Measurements from ENCODE around the gene KRTAP19-6. TPM values are rescaled to one million over a fixed set of nuclear protein-coding genes. Genes with fewer than 3 reads are reported as not detected.
"Not testable (repeated sequence)": the region's sequence is repeated elsewhere in the genome, so short reads cannot be mapped to it uniquely, and the experiment has no call there.

KRTAP19-6 gene
- total RNA-seq, 1 donor from 2014 or later: not detected

DNA sequence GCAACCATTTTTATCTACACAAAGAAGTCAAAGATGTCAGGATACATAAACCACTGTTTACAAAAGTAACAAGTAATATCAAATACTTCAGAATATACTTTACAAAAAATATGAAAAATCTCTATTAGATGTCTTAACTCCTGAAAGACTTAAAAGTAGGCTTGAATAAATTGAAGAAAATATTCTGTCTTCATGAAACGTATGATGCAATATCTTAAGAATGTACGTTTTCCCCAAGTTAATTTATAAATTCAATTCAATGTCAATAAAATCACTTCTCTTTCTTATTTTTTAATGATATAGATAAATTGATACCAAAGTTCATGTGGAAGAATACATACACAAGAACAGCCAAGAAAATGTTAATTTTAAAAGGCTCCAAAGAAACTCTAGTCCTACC lies 13.4 kb upstream of the KRTAP19-6 start:
- no peak overlapping the region for H3K4me3 ChIP-seq
- no peaks in the 10 kb centered on the region for H3K27me3 ChIP-seq (ENCODE audit: low read depth)
- TF ChIP-seq CTCF (IDR thresholded peaks at IDR 0.05): no peak

DNA sequence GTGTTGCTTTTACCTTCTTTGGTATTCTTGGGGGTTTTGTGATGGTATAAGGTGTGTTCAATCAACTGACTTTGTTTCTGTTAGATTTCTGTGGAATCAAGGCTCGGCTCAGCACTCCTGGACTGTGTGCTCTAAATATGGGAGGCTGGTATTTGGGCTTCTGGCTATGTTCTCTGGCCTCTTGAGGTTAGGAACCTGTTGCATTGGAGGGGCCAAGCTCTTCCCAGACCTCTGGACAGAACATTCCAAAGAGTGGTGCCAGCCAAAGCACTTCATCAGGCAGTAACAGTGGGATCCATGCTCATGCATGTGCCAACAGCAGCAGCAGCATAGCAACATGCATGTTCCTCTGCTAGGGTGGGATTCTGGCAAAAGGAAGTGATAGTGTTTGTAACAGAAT lies 11.1 kb upstream of the KRTAP19-6 start:
- ATAC-seq: no peak
- no peaks in the 10 kb centered on the region for H3K27me3 ChIP-seq (ENCODE audit: low read depth)
- no peak for TF ChIP-seq CTCF (IDR thresholded peaks at IDR 0.05)
- H3K4me3 ChIP-seq: no peak overlapping the region
- no peaks in the 10 kb centered on the region for H3K4me1 ChIP-seq
- no peaks in the 10 kb centered on the region for H3K9me3 ChIP-seq
- H3K27ac ChIP-seq: no peak overlapping the region
- no peaks in the 10 kb centered on the region for H3K36me3 ChIP-seq
- DNase-seq: no peak
- intact Hi-C loops (cut with DNase I): no loop called here

More for the DNA sequence above, 13.4 kb upstream of the KRTAP19-6 start:
- no peak for DNase-seq
- intact Hi-C loops (cut with DNase I): no loop called here
- Histone ChIP-seq H3K27ac (no peak overlapping the region), H3K36me3 (no peaks in the 10 kb centered on the region), H3K9me3 (no peaks in the 10 kb centered on the region), H3K4me1 (no peaks in the 10 kb centered on the region)
- no peak for ATAC-seq

- intact Hi-C loops (cut with DNase I): no loop called here
- no peaks in the 10 kb centered on the region for H3K36me3 ChIP-seq
- no peak overlapping the region for H3K27ac ChIP-seq
- DNase-seq (no peak), ATAC-seq (no peak)
- no peaks in the 10 kb centered on the region for H3K4me1 ChIP-seq
- H3K4me3 ChIP-seq: no peak overlapping the region
- H3K9me3 ChIP-seq: no peaks in the 10 kb centered on the region
- no peak for TF ChIP-seq CTCF (IDR thresholded peaks at IDR 0.05)
- H3K27me3 ChIP-seq (ENCODE audit: low read depth): no peaks in the 10 kb centered on the region
Measured at GRCh38 chr21:30518876-30519275, 22.8 kb downstream of the KRTAP19-6 start.

DNA sequence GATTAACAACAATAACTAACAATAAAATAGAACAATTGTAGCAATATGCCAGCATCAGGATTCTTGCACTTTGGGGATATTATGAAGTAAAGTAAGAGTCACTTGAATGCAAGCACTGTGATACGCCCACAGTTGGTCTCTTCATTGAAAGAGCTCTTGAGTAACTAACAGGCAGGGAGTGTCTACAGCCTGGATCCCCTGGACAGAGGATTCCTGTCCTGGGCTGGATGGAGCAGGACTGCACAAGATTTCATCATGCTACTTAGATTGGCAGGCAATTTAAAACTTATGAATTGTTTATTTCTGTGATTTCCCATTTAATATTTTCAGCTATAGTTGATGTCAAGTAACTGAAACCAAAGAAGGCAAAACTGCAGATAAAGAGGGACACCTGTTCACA lies 26.0 kb downstream of the KRTAP19-6 start:
- no peak overlapping the region for H3K27ac ChIP-seq
- H3K4me1 ChIP-seq: no peaks in the 10 kb centered on the region
- DNase-seq (no peak), ATAC-seq (no peak)
- TF ChIP-seq CTCF (IDR thresholded peaks at IDR 0.05): no peak
- no peaks in the 10 kb centered on the region for H3K27me3 ChIP-seq (ENCODE audit: low read depth)
- H3K4me3 ChIP-seq: no peak overlapping the region
- no peaks in the 10 kb centered on the region for H3K9me3 ChIP-seq
- intact Hi-C loops (cut with DNase I): no loop called here
- H3K36me3 ChIP-seq: no peaks in the 10 kb centered on the region

DNA sequence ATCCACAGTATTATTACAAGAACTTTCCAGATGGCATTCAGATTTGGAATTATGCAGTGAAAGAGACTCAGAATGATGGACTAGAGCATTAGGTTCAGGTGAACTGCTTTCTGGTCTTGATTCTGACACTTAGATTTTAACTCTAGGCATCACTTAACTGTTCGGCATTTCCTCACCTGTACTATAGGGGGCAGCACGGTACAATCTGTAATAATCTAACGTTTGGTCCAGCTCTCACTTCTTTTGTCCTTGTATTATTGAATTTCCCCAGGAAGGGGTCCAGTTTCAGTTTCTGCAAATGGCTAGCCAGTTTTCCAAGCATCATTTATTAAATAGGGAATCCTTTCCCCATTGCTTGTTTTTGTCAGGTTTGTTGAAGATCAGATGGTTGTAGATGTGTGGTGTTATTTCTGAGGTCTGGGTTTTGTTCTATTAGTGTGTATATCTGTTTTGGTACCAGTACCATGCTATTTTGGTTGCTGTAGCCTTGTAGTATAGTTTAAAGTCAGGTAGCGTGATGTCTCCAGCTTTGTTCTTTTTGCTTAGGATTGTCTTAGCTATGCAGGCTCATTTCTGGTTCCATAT lies 36.0 kb downstream of the KRTAP19-6 start:
- intact Hi-C loops (cut with DNase I); H3K9me3 ChIP-seq; H3K4me1 ChIP-seq; DNase-seq; H3K27me3 ChIP-seq (ENCODE audit: low read depth); H3K4me3 ChIP-seq; H3K27ac ChIP-seq; H3K36me3 ChIP-seq: not testable (repeated sequence)
- TF ChIP-seq CTCF (IDR thresholded peaks at IDR 0.05): peak; percentile 36
- peak in 1 of 2 donors; percentile 34 for ATAC-seq
